Frontal cortex (tissue), 4 donors: ENCODE results near the gene SLC2A9. TPM values are rescaled to one million over a fixed set of nuclear protein-coding genes. Genes with fewer than 3 reads are reported as not detected.
"Not testable (repeated sequence)": the region's sequence is repeated elsewhere in the genome, so short reads cannot be mapped to it uniquely, and the experiment has no call there.

Experiments
- DNase-seq, 2 donors: peaks; one replicate each; pipeline ENCODE4 v3.0.0; 2012; ENCODE audit warnings: low spot score in 2 of 2
- FAIRE-seq: peaks from 2 replicates; lab custom pipeline; 2012; peaks lifted over from hg19 to GRCh38; lab: Jason Lieb, UNC
- total RNA-seq: library from RNA; depleted of rRNA; stranded (reverse); fragments of >200 nt; gene quantifications from one replicate; pipeline ENCODE4 v1.2.3, GENCODE V29; 2014
- donor health status: control.
- donor health status: control.
- donor health status: control.

SLC2A9 gene
- total RNA-seq, 1 donor from 2014 or later = 2.9 TPM

DNA sequence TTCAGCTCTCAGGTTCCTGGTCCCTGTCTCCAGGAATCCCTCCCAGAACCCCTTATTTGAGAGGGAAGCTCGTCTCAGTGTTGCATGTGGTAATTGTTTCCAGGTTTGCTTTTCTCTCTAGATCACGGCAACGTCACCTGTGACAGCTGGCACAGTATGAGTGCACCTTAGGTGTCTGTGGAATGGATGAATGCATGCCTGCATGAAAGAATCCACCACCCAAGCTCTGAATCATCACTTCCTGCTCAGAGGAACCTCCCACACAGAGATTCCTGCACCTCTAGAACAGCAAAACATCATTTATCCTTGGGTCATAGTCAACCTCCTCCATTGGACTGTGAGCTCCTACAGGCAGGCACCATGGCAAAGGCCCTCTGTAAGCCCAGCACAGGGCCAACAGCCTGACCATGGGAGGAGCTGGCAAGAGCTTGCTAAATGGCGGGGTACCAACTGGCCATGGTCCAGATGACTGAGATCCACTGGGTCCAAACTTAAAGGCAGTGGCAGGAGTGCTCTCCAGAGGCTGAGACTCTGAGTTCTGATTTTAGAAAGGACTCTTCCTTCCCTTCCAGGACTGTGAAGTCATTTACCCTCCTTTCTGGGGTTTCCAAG, 116.2 kb downstream of the SLC2A9 start:
- FAIRE-seq (no peak), DNase-seq (no peak)

- FAIRE-seq (no peak), DNase-seq (no peak)
These were observed 118.0 kb downstream of the SLC2A9 start for GRCh38 chr4:9903317-9903716.

- DNase-seq = no peak
- FAIRE-seq = no peak
These were observed 120.0 kb downstream of the SLC2A9 start for GRCh38 chr4:9901257-9901656.

DNA sequence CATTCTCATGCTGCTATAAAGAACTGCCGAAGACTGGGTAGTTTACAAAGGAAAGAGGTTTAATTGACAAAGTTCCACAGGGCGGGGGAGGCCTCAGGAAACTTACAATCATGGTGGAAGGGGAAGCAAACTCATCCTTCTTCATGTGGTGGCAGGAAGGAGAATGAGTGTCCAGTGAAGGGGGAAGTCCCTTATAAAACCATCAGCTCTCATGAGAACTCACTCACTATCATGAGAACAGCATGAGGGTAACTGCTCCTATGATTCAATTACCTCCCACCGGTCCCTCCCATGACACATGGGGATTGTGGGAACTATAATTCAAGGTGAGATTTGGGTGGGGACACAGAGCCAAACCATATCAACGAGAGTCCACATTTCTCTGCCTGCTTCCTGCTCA, 120.7 kb downstream of the SLC2A9 start:
- not testable (repeated sequence) for FAIRE-seq, DNase-seq

GRCh38 chr4:9899306-9900055, 121.8 kb downstream of the SLC2A9 start:
- no peak for FAIRE-seq
- no peak for DNase-seq

DNA sequence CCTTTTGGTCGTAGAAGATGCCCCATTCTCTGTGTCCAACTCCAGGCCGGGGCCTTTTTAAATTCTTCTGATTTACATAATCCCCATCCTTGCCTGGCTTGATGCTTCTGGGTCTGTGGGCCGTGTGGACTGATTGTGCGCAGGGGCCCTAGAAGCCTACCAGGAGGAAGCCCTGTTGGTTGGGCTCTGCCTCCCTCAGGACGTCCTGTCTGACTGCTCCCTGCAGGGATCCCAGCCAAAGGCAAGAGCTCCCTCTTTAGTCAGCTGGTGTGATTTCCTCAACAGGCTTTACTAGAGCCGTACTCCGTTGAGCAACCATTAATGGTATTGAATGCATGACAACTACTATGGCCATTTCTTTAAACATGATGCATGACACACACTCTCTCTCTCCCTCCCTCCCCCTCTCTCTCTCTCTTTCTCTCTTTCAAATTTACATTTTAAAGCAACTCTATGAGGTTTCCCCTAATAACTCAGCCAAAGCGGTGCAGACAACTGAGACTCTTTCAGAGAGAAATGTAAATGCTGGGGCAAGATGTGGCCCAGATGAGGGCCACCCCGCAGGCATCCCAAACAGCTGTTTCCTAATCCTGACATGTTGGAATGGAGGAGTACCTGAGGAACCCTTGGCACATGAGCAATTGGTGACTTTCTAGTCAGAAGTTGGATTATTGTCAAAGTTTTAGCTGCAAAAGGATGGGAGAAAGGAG, 122.5 kb downstream of the SLC2A9 start:
- no peak for FAIRE-seq
- peak; percentile 14 to 49 for DNase-seq

DNA sequence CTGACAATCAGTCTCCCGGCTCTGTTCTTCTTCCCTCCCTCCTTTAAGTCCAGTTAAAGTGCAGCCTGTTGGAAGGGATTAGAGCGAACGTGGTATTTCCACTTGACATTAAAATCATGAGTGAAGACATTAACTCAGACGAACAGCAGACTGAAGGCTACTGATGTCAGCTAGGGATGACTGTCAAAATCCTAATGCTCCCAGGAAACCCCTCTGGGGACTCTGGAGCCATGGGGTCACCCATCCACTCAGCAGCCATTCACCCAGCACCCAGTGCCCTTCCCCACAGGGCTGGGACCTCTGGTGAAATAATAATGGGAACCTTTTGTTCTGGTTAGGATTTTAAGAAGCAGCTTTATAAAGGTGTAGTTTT, 126.0 kb downstream of the SLC2A9 start:
- FAIRE-seq (no peak), DNase-seq (no peak)

- FAIRE-seq = no peak
- no peak for DNase-seq
These were observed 126.5 kb downstream of the SLC2A9 start for GRCh38 chr4:9894644-9895332.

- FAIRE-seq (no peak), DNase-seq (no peak)
These were observed 127.8 kb downstream of the SLC2A9 start for GRCh38 chr4:9893329-9894108.

DNA sequence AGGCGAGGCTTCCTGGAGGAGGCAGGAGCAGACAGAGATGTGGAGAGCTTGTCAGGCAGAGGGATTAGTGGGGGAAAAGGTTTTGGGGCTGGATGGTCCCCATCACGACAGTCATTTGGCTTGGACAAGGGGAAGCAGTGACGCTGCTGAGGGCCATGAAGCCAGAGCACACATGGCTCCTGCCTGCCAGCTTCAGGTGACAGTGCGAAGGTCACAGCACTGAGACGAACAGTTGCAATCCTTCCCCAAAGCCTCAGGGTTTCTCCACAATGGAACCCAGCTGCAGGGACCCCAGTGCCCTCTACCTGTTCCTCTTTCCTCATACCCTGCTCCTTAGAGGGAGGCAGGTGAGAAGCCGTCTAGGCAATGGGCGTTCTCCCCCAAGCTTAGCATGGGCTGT, 129.6 kb downstream of the SLC2A9 start:
- no peak for DNase-seq
- FAIRE-seq = no peak

GRCh38 chr4:9891056-9891455, 130.2 kb downstream of the SLC2A9 start:
- no peak for FAIRE-seq
- DNase-seq = no peak

DNA sequence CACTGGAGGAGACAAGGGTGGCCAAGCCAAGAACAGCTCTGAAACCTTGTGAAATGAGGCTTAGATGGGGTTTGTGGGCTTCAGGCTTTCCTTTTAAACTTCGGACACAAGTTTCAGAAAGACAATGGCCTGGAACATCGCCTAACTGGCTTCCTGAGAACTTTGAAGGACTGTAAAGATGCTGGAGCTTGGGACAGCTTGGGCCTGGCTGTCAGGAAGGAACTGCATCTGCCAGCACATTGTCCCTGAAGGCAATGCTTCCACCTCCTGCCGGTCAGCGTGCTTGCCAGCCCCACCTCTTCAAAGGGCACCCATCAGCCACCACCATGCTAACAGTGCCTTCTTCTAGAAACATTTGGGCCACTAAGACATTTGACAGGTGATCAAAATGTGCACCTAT, 132.0 kb downstream of the SLC2A9 start:
- FAIRE-seq = no peak
- DNase-seq = no peak

- DNase-seq (no peak), FAIRE-seq (no peak)
These were observed 135.3 kb downstream of the SLC2A9 start for GRCh38 chr4:9885958-9886357.

- FAIRE-seq (no peak), DNase-seq (no peak)
These were observed 140.7 kb downstream of the SLC2A9 start for GRCh38 chr4:9880406-9881197.

- no peak for DNase-seq
- FAIRE-seq = no peak
These were observed 144.2 kb downstream of the SLC2A9 start for GRCh38 chr4:9877123-9877522.

GRCh38 chr4:9875516-9875915, 145.8 kb downstream of the SLC2A9 start:
- FAIRE-seq (no peak), DNase-seq (no peak)

DNA sequence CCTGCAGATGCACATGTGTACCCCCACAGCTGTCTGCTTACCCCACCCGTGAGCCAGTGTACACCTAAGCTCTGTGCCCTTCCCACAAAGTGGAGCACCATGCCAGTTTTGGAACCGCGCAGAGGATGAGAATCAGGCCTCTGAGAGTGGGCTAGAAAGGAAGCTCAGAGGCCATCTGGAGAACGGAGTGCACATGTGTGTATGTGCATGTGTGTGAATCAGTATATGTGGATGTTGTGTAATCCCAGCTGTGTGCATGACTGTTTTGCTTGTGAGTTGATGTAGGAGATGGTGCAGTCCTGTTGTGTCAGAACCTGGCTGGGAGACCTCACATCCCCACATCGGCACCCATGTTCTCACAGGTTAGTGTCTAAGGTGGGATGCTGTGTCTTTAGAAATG, 146.9 kb downstream of the SLC2A9 start:
- FAIRE-seq (no peak), DNase-seq (no peak)

- FAIRE-seq (no peak), DNase-seq (no peak)
These were observed 151.0 kb downstream of the SLC2A9 start for GRCh38 chr4:9870165-9870790.
